SK-N-SH (cell line): ENCODE measurements around the gene ADGRG7. TPM values are rescaled to one million over a fixed set of nuclear protein-coding genes. Genes with fewer than 3 reads are reported as not detected.

Source experiments
- CTCF ChIA-PET: fragments of 300-600, 350-600 bp; formaldehyde crosslinking; extraction: SDS; loops from one replicate; lab custom pipeline; 2021; lab: Yijun Ruan, JAX
- POLR2A ChIA-PET: fragments of 350-600 bp; sonication (Branson Sonifier 250); formaldehyde crosslinking; extraction: SDS; loops from one replicate; lab custom pipeline; 2020; ENCODE audit warnings: antibody characterized with exemption, inconsistent platforms; lab: Yijun Ruan, JAX
- DNase-seq: peaks from one replicate; pipeline ENCODE4 v3.0.0; 2012
- H2AFZ ChIP-seq: fragments of 200-600 bp; sonication (generic); 2 replicates; pipeline ENCODE4 v1.8.1; 2016; ENCODE audit warnings: antibody characterized with exemption, mild to moderate bottlenecking, low read depth
- H3F3A ChIP-seq: fragments of 200-600 bp; sonication (generic); replicated peaks from 2 replicates; pipeline ENCODE3; 2016; ENCODE audit warnings: antibody characterized with exemption, mild to moderate bottlenecking; ENCODE audit not compliant: insufficient read depth
- H3K27ac ChIP-seq, 2 experiments: fragments of 200-500 bp in 1 of 2; fragments of 200-600 bp in 1 of 2; sonication (Bioruptor generic) in 1 of 2; sonication (generic), shearing (Covaris generic) in 1 of 2; 2 replicates each; pipeline versions ENCODE4 v1.5.1 to v1.6.1; 2014 to 2016; ENCODE audit warnings: low read depth in 2 of 2, inconsistent platforms in 1 of 2, low read length in 1 of 2, mild to moderate bottlenecking in 1 of 2, mixed read lengths in 1 of 2
- H3K27me3 ChIP-seq: fragments of 200-600 bp; sonication (generic), shearing (Covaris generic); 2 replicates; pipeline ENCODE4 v1.6.1; 2016; ENCODE audit warnings: mixed run types; ENCODE audit not compliant: insufficient read depth
- H3K36me3 ChIP-seq, 2 experiments: fragments of 200-500 bp in 1 of 2; fragments of 200-600 bp in 1 of 2; sonication (Bioruptor generic) in 1 of 2; sonication (generic) in 1 of 2; replicated peaks in 1 of 2; 2 replicates each; pipeline versions ENCODE3 to v1.5.1; 2014 to 2016; ENCODE audit warnings: low read length in 1 of 2, mild to moderate bottlenecking in 1 of 2; ENCODE audit not compliant: insufficient read depth in 2 of 2, control insufficient read depth in 1 of 2
- H3K4me1 ChIP-seq, 2 experiments: fragments of 200-500 bp in 1 of 2; fragments of 200-600 bp in 1 of 2; sonication (Bioruptor generic) in 1 of 2; sonication (generic), shearing (Covaris generic) in 1 of 2; 2 replicates each; pipeline versions ENCODE4 v1.5.1 to v1.6.1; 2014 to 2016; ENCODE audit warnings: low read depth in 1 of 2, low read length in 1 of 2, mixed run types in 1 of 2; ENCODE audit not compliant: insufficient read depth in 2 of 2, control insufficient read depth in 1 of 2
- H3K4me2 ChIP-seq: fragments of 200-600 bp; sonication (generic), shearing (Covaris generic); 2 replicates; pipeline ENCODE4 v1.6.1; 2017; ENCODE audit warnings: mixed run types
- H3K4me3 ChIP-seq, 2 experiments: fragments of 200-500 bp in 1 of 2; fragments of 200-600 bp in 1 of 2; sonication (Bioruptor generic) in 1 of 2; sonication (generic), shearing (Covaris generic) in 1 of 2; 2 replicates each; pipeline versions ENCODE4 v1.5.1 to v1.8.1; 2014 to 2016; ENCODE audit warnings: low read depth in 2 of 2, inconsistent platforms in 1 of 2, low read length in 1 of 2, mild to moderate bottlenecking in 1 of 2, mixed read lengths in 1 of 2, moderate library complexity in 1 of 2
- H3K79me2 ChIP-seq: fragments of 200-600 bp; sonication (generic); 2 replicates; pipeline ENCODE4 v1.8.1; 2017; ENCODE audit warnings: mild to moderate bottlenecking; ENCODE audit not compliant: insufficient read depth
- H3K9ac ChIP-seq: fragments of 200-600 bp; sonication (generic); 2 replicates; pipeline ENCODE4 v1.6.1; 2017; ENCODE audit warnings: mixed run types
- H3K9me2 ChIP-seq: fragments of 200-600 bp; sonication (generic); 2 replicates; pipeline ENCODE4 v1.6.1; 2017; ENCODE audit warnings: mixed run types
- H3K9me3 ChIP-seq: fragments of 200-600 bp; sonication (generic); 2 replicates; pipeline ENCODE4 v1.6.1; 2017; ENCODE audit warnings: mixed run types, mild to moderate bottlenecking, moderate library complexity
- H4K20me1 ChIP-seq: fragments of 200-600 bp; sonication (generic); 2 replicates; pipeline ENCODE4 v1.6.1; 2017; ENCODE audit warnings: mild to moderate bottlenecking, mixed run types; ENCODE audit not compliant: insufficient read depth
- ELF1 ChIP-seq: IDR thresholded peaks from 2 replicates; pipeline ENCODE4 v1.4.0; 2012
- EP300 ChIP-seq, 2 experiments: IDR thresholded peaks; 2 replicates each; pipeline versions ENCODE4 v1.4.0 to v1.6.1; 2012; ENCODE audit warnings: borderline replicate concordance in 1 of 2, low read depth in 1 of 2, low read length in 1 of 2
- FOSL2 ChIP-seq: IDR thresholded peaks from 2 replicates; pipeline ENCODE4 v1.4.0; 2012; ENCODE audit warnings: low read depth, mild to moderate bottlenecking, moderate library complexity, borderline replicate concordance
- FOXJ3 ChIP-seq: sonication (generic); formaldehyde crosslinking; IDR thresholded peaks from 2 replicates; pipeline ENCODE4 v1.5.1; 2020; ENCODE audit warnings: mild to moderate bottlenecking, missing genetic modification reagents
- MAX ChIP-seq: IDR thresholded peaks from 2 replicates; pipeline ENCODE4 v1.4.0; 2012; ENCODE audit warnings: low read depth
- MEF2A ChIP-seq: IDR thresholded peaks from 2 replicates; pipeline ENCODE4 v1.4.0; 2012; ENCODE audit warnings: low read depth, borderline replicate concordance
- NFIC ChIP-seq: IDR thresholded peaks from 2 replicates; pipeline ENCODE4 v1.4.0; 2012; ENCODE audit warnings: borderline replicate concordance
- PBX3 ChIP-seq: IDR thresholded peaks from 2 replicates; pipeline ENCODE4; 2012
- POLR2AphosphoS5 ChIP-seq: IDR thresholded peaks from 2 replicates; pipeline ENCODE4 v1.6.1; 2012; ENCODE audit warnings: low read depth, low read length
- RCOR1 ChIP-seq: fragments of 150-350 bp; IDR thresholded peaks from 2 replicates; pipeline ENCODE4 v1.6.1; 2017; ENCODE audit warnings: antibody characterized with exemption, low read length
- REST ChIP-seq: IDR thresholded peaks from 2 replicates; pipeline ENCODE4 v1.6.1; 2012; ENCODE audit warnings: mild to moderate bottlenecking, low read depth, low read length, moderate library complexity
- USF2 ChIP-seq: fragments of 150-350 bp; IDR thresholded peaks from 2 replicates; pipeline ENCODE4 v1.6.1; 2017; ENCODE audit warnings: antibody characterized with exemption, low read length, low read depth, borderline replicate concordance
- ZBTB33 ChIP-seq: IDR thresholded peaks from 2 replicates; pipeline ENCODE4 v1.4.0; 2012; ENCODE audit warnings: low read depth, borderline replicate concordance
- WGBS: methylation state at CpG from one replicate; pipeline ENCODE4 v1.1.6; 2017; ENCODE audit warnings: low lambda C conversion rate; 5-methylcytosine and 5-hydroxymethylcytosine counted together
- polyA plus RNA-seq, 3 experiments: library from polyadenylated mRNA; depleted of rRNA; stranded (reverse); fragments of >200 nt; gene quantifications; 2 replicates each; pipeline ENCODE4 v1.2.3, GENCODE V29; 2012

Gene ADGRG7
- polyA plus RNA-seq, 1 of the 3 experiments (the other 2 are of a cell fraction): not detected

- Histone ChIP-seq H3K4me2 (no peak overlapping the region), H3K9me2 (no peaks in the 10 kb centered on the region)
- WGBS: 73% methylated on average over 2 of the region's 2 CpGs
- CTCF ChIA-PET: no interaction called here
- TF ChIP-seq POLR2AphosphoS5 (no peak), FOXJ3 (no peak), USF2 (no peak), MAX (no peak), RCOR1 (no peak), NFIC (no peak), EP300 (IDR thresholded peaks at IDR 0.05; ENCODE audit: borderline replicate concordance in 1 of 2, low read depth in 1 of 2, low read length in 1 of 2) (no peak), REST (no peak), ELF1 (no peak), MEF2A (no peak), ZBTB33 (no peak), PBX3 (no peak), FOSL2 (no peak)
- TF ChIP-seq, all 33 proteins: peak for 0
- H3K27ac ChIP-seq: no peak overlapping the region
- no peaks in the 10 kb centered on the region; a peak in 1 of 4 replicates for H3K4me1 ChIP-seq
- DNase-seq: no peak
- H4K20me1 ChIP-seq: no peaks in the 10 kb centered on the region
- no peaks in the 10 kb centered on the region for H3K9me3 ChIP-seq
- no peaks in the 10 kb centered on the region for H3K27me3 ChIP-seq
- H3K9ac ChIP-seq: no peak overlapping the region
- no peaks in the 10 kb centered on the region for H3K36me3 ChIP-seq
- H2AFZ ChIP-seq: no peak overlapping the region
- no peaks in the 10 kb centered on the region for H3F3A ChIP-seq
- no peaks in the 10 kb centered on the region for H3K79me2 ChIP-seq
- H3K4me3 ChIP-seq: no peak overlapping the region
- POLR2A ChIA-PET: no interaction called here
Measured at GRCh38 chr3:100695696-100696095, 86.3 kb downstream of the ADGRG7 start.
